DMS114 treated with DMSO at 0.1 percent for 48 hours (cell line): ENCODE results near the gene ADTRP.

Experiments used
- DNase-seq: peaks from one replicate; lab custom pipeline; 2025; ENCODE audit not compliant: unreplicated experiment; lab: John Stamatoyannopoulos, UW

The ADTRP gene

GRCh38 chr6:11778648-11779328, at the start of gene ADTRP:
TSS of gene ADTRP (minus strand) at chr6:11778803. CDS start at chr6:11778759, 44 bp downstream.
- DNase-seq: no peak

DNA sequence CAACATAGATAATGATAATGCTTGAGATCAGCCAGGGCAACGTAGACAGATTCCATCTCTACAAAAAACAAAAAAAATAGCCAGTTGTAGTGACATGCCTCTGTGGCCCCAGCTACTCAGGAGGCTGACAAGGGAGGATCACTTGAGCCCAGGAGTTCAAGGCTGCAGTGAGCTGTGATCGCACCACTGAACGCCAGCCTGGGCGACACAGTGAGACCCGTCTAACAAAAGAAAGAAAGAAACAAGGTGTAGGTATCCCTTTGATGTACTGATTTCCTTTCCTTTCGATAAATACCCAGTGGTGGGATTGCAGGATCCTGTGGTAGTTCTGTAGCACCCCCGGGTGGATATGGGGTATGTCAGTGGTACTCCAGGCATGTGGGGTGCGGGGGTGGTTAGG, 48.2 kb upstream of the ADTRP start:
- no peak for DNase-seq

- no peak for DNase-seq
These were observed 46.4 kb upstream of the ADTRP start for GRCh38 chr6:11824986-11825385.

- DNase-seq: no peak
These were observed 43.7 kb upstream of the ADTRP start for GRCh38 chr6:11822346-11822745.

GRCh38 chr6:11821781-11822180, 43.2 kb upstream of the ADTRP start:
- DNase-seq: no peak

DNA sequence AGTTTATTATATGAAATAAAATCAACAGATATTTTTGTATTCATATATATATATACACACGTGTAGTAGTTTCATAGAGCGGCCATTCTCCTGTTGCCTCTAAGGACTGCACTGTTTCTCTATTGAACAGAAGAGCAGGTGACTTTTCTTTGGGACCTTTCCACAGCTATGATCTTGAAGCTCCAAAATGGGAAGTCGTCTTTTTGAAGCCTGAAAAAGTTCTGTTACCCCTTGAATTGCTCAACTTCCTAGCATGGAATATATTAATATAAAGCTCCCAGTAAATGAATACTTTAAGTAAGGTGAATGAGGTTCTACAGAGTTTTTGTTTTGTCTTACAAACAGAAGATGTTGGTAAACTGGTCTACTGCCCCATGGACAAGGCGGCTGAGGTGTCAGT, 42.2 kb upstream of the ADTRP start:
- DNase-seq: no peak

GRCh38 chr6:11819486-11819885, 40.9 kb upstream of the ADTRP start:
- no peak for DNase-seq

- no peak for DNase-seq
These were observed 36.6 kb upstream of the ADTRP start for GRCh38 chr6:11815231-11815630.

DNA sequence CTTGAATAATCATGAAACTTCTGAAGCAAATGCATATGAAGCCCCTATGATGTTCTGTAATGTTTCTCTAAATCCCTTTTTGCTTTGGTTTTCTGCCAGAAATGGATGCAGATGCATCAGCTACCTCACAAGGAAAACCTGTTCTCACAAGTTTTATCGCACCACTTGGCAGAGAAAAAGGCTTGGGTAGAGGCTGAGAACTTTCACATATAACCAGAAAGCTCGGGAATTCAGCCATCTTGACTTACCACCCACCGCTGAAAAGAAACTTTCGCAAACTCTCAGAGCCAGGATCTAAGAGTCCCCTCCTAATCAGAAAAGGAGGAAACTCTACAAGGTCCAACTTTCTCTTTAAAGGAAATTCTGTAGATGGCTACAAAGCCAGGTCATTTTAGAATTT, 36.2 kb upstream of the ADTRP start:
- DNase-seq: no peak

DNA sequence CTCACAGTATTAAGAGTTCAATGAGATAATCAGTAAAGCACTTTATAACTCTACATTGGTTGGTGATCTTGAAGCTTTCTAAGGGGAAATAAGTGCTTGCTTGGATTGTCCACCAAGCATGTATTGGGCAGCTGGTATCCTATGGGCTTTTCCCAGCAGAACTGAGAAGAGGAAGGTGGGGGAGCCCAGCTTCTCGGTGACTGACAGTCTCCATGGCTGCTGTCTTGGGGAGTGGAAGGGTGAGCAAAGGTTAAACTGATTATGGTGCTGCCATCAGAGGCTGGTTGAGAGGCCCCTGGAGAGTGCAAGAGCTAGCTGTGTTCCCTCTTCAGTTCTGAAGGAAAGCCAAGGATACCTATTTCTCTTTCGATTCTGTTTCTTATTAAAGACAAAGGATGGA, 35.5 kb upstream of the ADTRP start:
- DNase-seq: no peak

DNA sequence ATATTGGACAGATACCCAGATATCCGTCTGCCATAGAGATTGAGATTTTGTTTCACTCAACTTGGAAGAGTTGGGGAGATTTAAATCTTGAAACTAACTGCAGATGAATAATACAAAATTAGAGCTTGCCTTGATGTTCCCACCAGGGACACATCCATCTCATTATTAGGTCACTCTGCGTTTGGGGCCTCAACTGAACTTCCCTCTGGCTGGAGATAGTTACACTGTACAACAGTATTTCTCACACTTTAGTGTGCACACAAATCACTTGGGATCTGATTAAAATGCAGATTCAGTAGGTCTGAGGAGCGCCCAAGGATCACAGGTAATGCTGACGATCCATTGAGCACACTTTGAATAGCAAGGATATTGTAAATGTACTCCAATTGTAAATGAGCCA, 35.0 kb upstream of the ADTRP start:
- no peak for DNase-seq

DNA sequence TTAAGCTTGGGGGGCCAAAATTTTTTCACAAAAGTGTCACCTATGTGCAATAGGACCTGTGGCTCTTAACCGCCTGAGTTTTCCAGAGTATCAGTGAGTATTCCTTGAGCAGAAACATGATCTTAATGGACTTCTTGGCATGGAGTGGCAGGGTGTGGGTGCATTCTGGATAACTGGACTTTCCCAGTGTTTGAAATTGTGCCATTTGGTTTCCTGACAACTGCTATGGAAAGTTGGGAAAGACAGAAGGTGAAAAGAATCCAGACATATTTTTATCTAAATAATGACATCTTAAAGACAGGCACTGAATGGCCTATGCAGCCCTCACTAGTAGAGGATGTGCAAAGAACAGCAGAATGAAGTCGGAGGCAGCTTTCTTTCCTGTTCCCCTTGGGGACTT, 34.3 kb upstream of the ADTRP start:
- no peak for DNase-seq

- DNase-seq: no peak
These were observed 33.8 kb upstream of the ADTRP start for GRCh38 chr6:11812439-11812838.

DNA sequence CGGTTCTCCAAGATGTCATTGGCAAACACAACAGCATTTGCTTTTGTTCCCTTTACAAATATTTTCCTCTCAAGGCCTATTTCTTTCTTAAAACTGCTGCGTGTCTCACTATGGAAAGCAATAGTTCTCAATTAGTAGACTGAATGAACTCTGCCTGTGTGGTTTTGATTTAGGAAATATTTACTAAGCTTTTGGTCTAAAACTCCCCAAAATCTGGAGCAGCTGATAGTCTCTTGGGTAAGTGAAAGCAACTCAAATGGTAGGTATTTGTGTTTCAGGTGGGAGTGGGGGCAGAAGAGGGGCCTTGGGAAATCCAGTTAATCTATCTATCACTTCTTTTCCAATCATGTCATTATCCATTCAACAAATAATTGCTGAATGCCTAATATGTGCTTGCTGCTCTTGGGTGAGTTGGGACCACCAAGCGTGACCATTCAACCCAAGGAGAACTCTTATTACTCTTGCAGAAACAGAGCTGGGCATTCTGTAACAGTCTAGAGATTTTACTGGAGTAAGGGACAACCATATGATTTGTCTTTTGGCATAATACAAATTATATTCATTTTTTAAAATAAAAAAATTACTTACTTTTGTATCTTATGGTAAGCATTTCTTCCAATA, 33.2 kb upstream of the ADTRP start:
- no peak for DNase-seq

GRCh38 chr6:11810854-11811643, 32.4 kb upstream of the ADTRP start:
- DNase-seq: no peak

DNA sequence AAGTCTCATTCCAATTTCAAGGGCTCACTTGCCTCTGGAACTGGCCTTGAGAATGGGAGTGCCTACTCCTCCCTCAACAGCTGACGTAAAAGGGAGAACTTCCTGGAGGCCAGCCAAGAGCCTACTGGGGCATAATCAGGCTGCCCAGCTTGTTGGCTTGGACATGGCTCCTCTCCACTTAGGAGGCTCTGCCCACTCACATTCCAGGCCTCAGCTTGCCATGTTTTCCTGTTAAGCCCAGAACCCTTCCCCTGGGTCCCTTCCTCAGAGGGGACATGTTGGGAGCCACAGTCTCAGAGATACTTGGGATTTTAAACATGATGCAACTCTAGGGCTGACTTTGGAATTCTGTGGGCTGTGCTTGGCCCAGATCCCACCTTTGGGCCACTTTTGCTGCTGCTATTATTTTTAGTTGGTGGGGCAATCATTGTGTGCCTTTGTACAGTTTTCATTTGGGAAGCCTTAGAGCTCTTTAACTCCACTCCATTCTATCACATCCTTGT, 31.5 kb upstream of the ADTRP start:
- no peak for DNase-seq

- no peak for DNase-seq
These were observed 29.5 kb upstream of the ADTRP start for GRCh38 chr6:11808054-11808453.

DNA sequence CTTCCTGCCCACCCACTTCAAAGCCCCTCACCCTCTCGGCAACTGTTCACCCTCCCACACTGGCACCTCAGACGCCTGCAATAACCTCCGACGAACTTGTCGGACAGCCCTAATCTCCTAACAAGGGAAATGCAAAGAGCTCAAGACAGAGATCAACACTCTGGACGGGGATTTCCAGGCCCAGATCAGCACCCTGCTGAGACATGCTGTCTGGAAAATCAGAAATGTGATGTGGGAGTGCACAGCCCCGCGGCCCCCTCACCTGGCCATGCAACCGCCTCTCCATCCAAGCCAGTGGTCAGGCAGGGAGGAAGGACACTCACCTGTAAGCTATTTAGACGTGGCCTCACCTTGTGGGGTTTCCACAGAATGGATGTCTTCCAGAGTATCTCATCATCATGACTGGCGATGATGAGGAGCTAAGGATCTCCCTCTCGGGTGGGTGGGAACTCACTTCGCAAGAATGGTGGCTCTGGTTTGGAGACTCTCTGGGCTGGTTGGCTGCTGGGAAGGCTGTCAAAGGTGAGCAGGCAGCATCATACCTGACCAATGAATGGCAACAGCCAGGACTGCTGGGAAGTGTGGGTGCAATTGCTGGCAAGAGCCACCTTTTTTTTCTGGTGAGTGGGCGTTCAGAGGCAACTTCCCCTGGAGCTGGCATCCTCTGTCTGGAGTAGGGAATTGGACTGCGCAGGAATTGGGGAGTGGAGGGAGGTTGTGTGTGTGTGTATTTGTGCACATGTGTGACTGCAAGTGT, 28.1 kb upstream of the ADTRP start:
- DNase-seq: no peak

- DNase-seq: no peak
These were observed 26.9 kb upstream of the ADTRP start for GRCh38 chr6:11805259-11806053.

DNA sequence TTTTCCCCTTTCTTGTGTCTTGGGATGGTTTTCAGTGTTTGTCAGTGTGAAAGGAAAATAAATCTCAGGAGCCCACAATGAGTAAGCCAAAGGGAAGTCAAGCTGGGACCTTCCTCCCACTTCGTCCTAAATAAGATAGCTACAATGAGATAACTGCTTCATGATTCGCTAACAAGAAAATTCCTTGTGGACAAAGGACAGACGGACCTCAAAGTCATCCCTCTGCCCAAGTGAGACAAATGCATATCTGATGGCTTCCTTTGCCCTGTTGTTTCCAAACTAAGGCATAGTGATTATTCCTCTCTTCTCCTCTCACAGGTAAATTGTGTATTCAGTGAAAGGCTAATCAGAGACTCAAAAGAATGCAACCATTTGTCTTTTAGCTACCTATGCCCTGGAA, 26.1 kb upstream of the ADTRP start:
- no peak for DNase-seq

DNA sequence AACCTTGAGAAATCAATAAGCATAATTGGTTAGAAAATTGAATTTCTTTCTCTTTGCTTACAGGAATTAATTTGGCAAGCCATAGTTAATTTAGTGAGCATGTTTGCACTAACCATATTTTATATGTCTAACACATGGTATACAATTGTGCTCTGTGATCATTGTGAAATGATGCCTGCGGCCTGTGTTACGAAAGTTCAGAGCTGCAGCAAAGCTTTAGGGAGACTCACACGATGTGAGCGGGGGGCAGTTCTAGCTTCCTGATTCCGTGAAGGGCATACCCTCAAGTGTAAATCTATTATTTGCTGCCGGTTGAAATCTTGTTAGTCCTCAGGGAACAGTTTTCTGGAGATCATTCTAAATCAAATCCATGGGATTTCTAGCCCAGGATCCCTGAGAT, 25.5 kb upstream of the ADTRP start:
- no peak for DNase-seq
